22Rv1 (cell line): Measurements from ENCODE around the gene ARHGAP33.

Experiments used
- ZFX ChIP-seq: fragments of 450-650 bp; IDR thresholded peaks from 2 replicates; pipeline ENCODE4 v1.6.1; 2017; ENCODE audit warnings: antibody characterized with exemption, borderline replicate concordance
- TF ChIP-seq, protein P1 (sequence below): fragments of 450-650 bp; IDR thresholded peaks from 2 replicates; pipeline ENCODE4 v1.5.1; 2017; ENCODE audit warnings: mild to moderate bottlenecking

DNA sequence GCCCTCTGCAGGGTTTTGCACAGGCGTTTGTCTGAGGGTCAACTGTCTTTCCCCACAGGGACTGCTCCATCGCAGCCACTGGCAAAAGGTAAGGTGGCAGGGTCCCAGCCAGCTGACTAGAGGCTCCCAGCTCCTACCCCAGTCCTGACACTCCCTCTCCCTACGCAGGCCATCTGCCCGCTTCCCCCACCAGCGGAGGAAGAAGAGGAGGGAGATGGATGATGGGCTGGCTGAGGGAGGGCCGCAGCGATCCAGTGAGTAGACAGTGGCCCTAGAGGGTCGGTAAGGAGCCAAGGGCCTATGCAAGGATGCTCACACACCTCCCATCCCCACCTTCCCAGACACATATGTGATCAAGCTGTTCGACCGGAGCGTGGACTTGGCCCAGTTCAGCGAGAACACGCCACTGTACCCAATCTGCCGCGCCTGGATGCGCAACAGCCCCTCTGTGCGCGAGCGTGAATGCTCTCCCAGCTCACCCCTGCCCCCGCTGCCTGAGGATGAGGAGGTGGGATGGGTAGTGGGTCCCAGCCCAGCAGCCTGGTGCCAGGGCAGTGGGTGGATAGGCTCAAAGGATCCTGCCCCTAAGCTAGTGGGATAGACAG is 22.5 kb upstream of the ARHGAP33 start:
- no peak for TF ChIP-seq ZFX
- TF ChIP-seq, protein P1, sequence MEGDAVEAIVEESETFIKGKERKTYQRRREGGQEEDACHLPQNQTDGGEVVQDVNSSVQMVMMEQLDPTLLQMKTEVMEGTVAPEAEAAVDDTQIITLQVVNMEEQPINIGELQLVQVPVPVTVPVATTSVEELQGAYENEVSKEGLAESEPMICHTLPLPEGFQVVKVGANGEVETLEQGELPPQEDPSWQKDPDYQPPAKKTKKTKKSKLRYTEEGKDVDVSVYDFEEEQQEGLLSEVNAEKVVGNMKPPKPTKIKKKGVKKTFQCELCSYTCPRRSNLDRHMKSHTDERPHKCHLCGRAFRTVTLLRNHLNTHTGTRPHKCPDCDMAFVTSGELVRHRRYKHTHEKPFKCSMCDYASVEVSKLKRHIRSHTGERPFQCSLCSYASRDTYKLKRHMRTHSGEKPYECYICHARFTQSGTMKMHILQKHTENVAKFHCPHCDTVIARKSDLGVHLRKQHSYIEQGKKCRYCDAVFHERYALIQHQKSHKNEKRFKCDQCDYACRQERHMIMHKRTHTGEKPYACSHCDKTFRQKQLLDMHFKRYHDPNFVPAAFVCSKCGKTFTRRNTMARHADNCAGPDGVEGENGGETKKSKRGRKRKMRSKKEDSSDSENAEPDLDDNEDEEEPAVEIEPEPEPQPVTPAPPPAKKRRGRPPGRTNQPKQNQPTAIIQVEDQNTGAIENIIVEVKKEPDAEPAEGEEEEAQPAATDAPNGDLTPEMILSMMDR, result no peak
